B cell (primary cell): Measurements from ENCODE around the gene DCBLD1.

Experiments used
- CTCF ChIP-seq: fragments of 200-600 bp; IDR thresholded peaks from one replicate; pipeline ENCODE4 v1.8.0; 2022; ENCODE audit warnings: antibody characterized with exemption, mild to moderate bottlenecking
- EZH2 ChIP-seq: IDR thresholded peaks from 2 replicates; pipeline ENCODE4 v1.6.1; 2012; ENCODE audit warnings: borderline replicate concordance, low read depth, mild to moderate bottlenecking, moderate library complexity, low read length; ENCODE audit not compliant: insufficient read depth, poor library complexity, severe bottlenecking

- TF ChIP-seq CTCF (no peak), EZH2 (no peak)
Observed at GRCh38 chr6:117558818-117559217, 76.3 kb downstream of the DCBLD1 start.
